ENCODE results near the gene TTC9B.

Gene TTC9B

DNA sequence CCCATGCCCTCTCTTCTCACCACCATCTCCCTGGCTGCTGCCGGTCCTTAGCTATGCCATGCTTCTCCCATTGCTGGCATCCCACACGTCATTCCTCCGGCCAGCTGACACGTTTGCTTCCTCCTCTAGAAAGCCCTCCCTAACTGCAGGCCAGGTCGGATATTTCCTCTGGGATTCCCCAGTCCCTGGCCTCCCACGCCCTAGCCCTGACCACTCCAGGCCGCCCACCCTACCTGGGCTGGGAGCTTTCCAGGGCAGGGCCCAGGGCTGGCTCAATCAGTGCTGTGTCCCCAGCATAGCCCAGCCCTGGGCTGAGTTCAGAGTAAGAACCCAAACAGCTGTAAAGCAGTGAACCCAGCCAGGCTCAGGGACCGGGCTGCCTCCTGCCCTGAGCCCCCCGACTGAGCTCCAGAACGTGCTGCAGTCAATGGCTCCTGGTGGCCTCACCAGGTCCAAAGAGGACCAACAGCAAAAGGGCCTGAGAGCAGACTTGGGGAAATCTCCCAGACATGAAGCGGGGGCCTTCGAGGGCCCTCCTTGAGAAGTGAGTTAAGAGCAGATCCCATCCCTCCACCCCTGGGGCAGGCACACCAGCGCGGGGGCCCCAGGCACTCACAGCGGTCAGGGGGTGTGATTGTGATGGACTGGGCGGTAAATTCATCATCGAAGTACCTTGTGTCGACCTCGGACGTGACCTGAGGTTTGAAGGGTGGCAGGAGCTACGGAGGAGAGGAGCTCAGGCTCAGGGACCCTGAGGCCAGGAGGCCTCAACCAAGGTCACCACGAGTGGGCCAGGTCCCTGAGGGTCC lies 16.4 kb upstream of the TTC9B start:
- Histone ChIP-seq H3K4me3 (ENCODE audit: low read length) (no peak overlapping the region), H2AK5ac (ENCODE audit: low read length) (no peak overlapping the region), H3K18ac (ENCODE audit: low read length) (no peak overlapping the region), H3K4me1 (ENCODE audit: control insufficient read depth, low read depth, low read length) (peaks cover 12% of the 10 kb centered on the region), H3K36me3 (ENCODE audit: control insufficient read depth, insufficient read depth, low read length) (peaks cover 2% of the 10 kb centered on the region), H3K79me2 (ENCODE audit: control insufficient read depth, insufficient read depth, low read length) (no peaks in the 10 kb centered on the region), H3K27ac (ENCODE audit: low read depth, low read length) (no peak overlapping the region), H3K23ac (ENCODE audit: low read length) (no peak overlapping the region), H2BK5ac (ENCODE audit: low read length) (no peak overlapping the region), H3K4me2 (ENCODE audit: low read length) (no peak overlapping the region), H3K56ac (ENCODE audit: low read length) (no peak overlapping the region), H2BK15ac (replicated peaks; ENCODE audit: low read depth) (no peak overlapping the region), H4K8ac (ENCODE audit: low read depth, low read length) (no peak overlapping the region), H2BK120ac (ENCODE audit: low read depth, low read length) (no peak overlapping the region), H3K27me3 (ENCODE audit: insufficient read depth, low read length, poor library complexity) (no peaks in the 10 kb centered on the region), H3K9ac (ENCODE audit: low read length) (no peak overlapping the region), H4K5ac (ENCODE audit: low read length) (no peak overlapping the region), H3K4ac (ENCODE audit: low read depth, low read length) (no peak overlapping the region), H3K79me1 (ENCODE audit: low read length) (no peaks in the 10 kb centered on the region)
- WGBS (ENCODE audit: extremely low coverage, insufficient coverage, low lambda C conversion rate) = no CpG with 5 or more reads among the region's 22 CpGs
- no peak for DNase-seq

DNA sequence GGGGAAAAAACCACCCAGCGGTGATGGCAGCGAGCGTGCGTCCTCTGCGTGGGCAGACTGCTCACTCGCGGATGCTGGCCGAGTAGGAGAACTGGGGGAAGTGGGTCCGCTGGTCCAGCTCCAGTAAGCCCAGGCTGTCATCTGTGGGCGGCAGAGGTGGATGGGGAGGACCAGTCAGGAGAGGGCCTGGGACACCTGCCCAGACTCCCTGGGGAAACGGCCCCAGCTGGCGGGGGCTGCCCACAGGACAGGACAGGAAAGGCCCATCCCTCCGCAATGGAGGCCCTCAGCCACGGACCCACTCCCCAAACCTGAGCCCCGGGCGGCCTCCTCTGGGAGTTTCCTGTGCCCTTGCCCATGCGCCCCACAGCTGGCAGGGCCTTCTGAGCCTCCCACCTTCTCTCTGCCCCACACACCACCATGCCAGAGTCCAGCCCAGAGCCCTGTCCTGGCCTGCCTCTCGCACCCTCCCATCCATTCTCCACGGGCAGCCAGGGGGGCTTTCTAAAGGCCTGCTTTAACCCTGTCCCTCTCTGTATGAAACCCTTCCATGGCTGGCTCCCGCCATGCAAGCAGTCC lies 15.7 kb upstream of the TTC9B start:
- H3K18ac ChIP-seq (ENCODE audit: low read length) = no peak overlapping the region
- H2BK15ac ChIP-seq (replicated peaks; ENCODE audit: low read depth) = no peak overlapping the region
- no peak overlapping the region for H3K9ac ChIP-seq (ENCODE audit: low read length)
- DNase-seq = no peak
- no peak overlapping the region for H2BK120ac ChIP-seq (ENCODE audit: low read depth, low read length)
- H3K56ac ChIP-seq (ENCODE audit: low read length) = no peak overlapping the region
- no peak overlapping the region for H3K4me2 ChIP-seq (ENCODE audit: low read length)
- H3K4me1 ChIP-seq (ENCODE audit: control insufficient read depth, low read depth, low read length) = peaks cover 12% of the 10 kb centered on the region
- no peaks in the 10 kb centered on the region for H3K27me3 ChIP-seq (ENCODE audit: insufficient read depth, low read length, poor library complexity)
- no peak overlapping the region for H3K4me3 ChIP-seq (ENCODE audit: low read length)
- peaks cover 2% of the 10 kb centered on the region for H3K36me3 ChIP-seq (ENCODE audit: control insufficient read depth, insufficient read depth, low read length)
- H3K23ac ChIP-seq (ENCODE audit: low read length) = no peak overlapping the region
- H3K27ac ChIP-seq (ENCODE audit: low read depth, low read length) = no peak overlapping the region
- H4K5ac ChIP-seq (ENCODE audit: low read length) = no peak overlapping the region
- no peaks in the 10 kb centered on the region for H3K79me1 ChIP-seq (ENCODE audit: low read length)
- H2BK5ac ChIP-seq (ENCODE audit: low read length) = no peak overlapping the region
- no peaks in the 10 kb centered on the region for H3K79me2 ChIP-seq (ENCODE audit: control insufficient read depth, insufficient read depth, low read length)
- no CpG with 5 or more reads among the region's 20 CpGs for WGBS (ENCODE audit: extremely low coverage, insufficient coverage, low lambda C conversion rate)
- no peak overlapping the region for H4K8ac ChIP-seq (ENCODE audit: low read depth, low read length)
- H2AK5ac ChIP-seq (ENCODE audit: low read length) = no peak overlapping the region
- no peak overlapping the region for H3K4ac ChIP-seq (ENCODE audit: low read depth, low read length)

DNA sequence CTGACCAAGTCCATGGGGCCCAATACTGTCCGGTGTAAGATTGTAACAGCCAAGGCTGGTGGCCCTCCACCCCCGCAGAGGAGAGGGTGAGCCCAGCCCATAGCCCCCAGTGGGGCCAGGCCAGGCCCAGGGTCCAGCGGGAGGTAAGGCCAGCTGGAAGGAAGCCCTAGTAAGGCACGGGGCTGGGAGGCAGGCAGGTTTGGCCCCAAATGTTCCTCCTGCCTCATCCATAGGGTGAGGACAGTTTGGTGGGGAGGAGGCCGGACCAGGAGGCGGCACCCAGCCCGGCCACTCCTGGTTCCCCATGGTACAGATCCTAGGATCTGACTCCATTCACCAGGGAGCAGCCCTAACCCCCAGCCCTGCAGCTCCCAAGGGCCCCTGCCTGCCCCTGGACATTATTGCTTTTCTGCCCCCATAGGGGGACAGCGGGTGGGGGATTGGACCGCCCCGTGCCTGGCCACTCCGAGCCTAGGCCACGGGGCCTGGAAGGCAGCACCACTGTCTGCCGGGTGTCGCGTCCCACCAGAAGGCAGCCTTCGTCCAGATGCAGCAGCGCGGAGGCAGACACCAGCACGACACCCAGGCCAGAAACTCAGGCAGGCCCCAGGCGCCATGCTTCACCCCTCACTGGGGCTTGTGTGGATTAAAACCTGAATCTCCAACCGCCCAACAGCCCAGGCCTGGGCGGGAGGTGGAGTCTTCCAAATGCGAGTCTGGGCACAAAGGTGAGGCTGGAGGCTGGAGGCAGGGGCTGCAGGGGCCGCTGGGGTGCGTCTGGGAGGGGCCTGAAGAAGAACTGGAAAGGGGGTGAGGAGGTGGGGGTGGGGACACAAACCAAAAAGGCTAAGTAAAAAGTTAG lies 15.0 kb upstream of the TTC9B start:
- DNase-seq = no peak
- H3K79me1 ChIP-seq (ENCODE audit: low read length) = no peaks in the 10 kb centered on the region
- H3K27ac ChIP-seq (ENCODE audit: low read depth, low read length) = no peak overlapping the region
- no peak overlapping the region for H2BK120ac ChIP-seq (ENCODE audit: low read depth, low read length)
- H2BK15ac ChIP-seq (replicated peaks; ENCODE audit: low read depth) = no peak overlapping the region
- no peak overlapping the region for H3K4ac ChIP-seq (ENCODE audit: low read depth, low read length)
- no peak overlapping the region for H3K56ac ChIP-seq (ENCODE audit: low read length)
- H3K4me2 ChIP-seq (ENCODE audit: low read length) = no peak overlapping the region
- H3K79me2 ChIP-seq (ENCODE audit: control insufficient read depth, insufficient read depth, low read length) = no peaks in the 10 kb centered on the region
- no peak overlapping the region for H4K5ac ChIP-seq (ENCODE audit: low read length)
- WGBS (ENCODE audit: extremely low coverage, insufficient coverage, low lambda C conversion rate) = no CpG with 5 or more reads among the region's 25 CpGs
- no peak overlapping the region for H3K9ac ChIP-seq (ENCODE audit: low read length)
- peaks cover 12% of the 10 kb centered on the region for H3K4me1 ChIP-seq (ENCODE audit: control insufficient read depth, low read depth, low read length)
- no peak overlapping the region for H3K18ac ChIP-seq (ENCODE audit: low read length)
- no peak overlapping the region for H3K23ac ChIP-seq (ENCODE audit: low read length)
- H2AK5ac ChIP-seq (ENCODE audit: low read length) = no peak overlapping the region
- H3K4me3 ChIP-seq (ENCODE audit: low read length) = no peak overlapping the region
- no peaks in the 10 kb centered on the region for H3K27me3 ChIP-seq (ENCODE audit: insufficient read depth, low read length, poor library complexity)
- H4K8ac ChIP-seq (ENCODE audit: low read depth, low read length) = no peak overlapping the region
- peaks cover 2% of the 10 kb centered on the region for H3K36me3 ChIP-seq (ENCODE audit: control insufficient read depth, insufficient read depth, low read length)
- H2BK5ac ChIP-seq (ENCODE audit: low read length) = no peak overlapping the region

DNA sequence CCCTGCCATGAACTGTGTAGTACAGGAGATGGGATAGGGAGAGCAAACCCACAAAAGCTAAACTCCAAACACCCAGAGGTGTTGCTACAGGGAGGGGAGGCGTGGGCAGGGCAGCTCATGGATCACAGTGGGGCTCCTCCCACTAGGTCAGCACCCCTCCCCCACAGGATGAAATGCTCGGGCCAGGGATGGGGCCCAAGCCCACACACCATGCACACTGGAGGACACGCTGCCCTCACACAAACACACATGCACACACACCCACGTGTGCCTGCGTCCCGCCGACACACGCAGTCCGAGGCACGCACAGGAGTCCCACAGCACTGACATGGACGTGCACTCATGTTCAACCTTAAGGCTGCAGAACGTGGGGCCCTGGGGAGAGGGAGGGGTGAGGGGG lies 14.3 kb upstream of the TTC9B start:
- Histone ChIP-seq H3K4me3 (ENCODE audit: low read length) (no peak overlapping the region), H3K9ac (ENCODE audit: low read length) (no peak overlapping the region), H2AK5ac (ENCODE audit: low read length) (no peak overlapping the region), H3K79me2 (ENCODE audit: control insufficient read depth, insufficient read depth, low read length) (no peaks in the 10 kb centered on the region), H4K5ac (ENCODE audit: low read length) (no peak overlapping the region), H4K8ac (ENCODE audit: low read depth, low read length) (no peak overlapping the region), H3K79me1 (ENCODE audit: low read length) (no peaks in the 10 kb centered on the region), H2BK15ac (replicated peaks; ENCODE audit: low read depth) (no peak overlapping the region), H3K27ac (ENCODE audit: low read depth, low read length) (no peak overlapping the region), H2BK120ac (ENCODE audit: low read depth, low read length) (no peak overlapping the region), H3K27me3 (ENCODE audit: insufficient read depth, low read length, poor library complexity) (no peaks in the 10 kb centered on the region), H3K4ac (ENCODE audit: low read depth, low read length) (no peak overlapping the region), H3K4me2 (ENCODE audit: low read length) (no peak overlapping the region), H3K18ac (ENCODE audit: low read length) (no peak overlapping the region), H3K23ac (ENCODE audit: low read length) (no peak overlapping the region), H3K36me3 (ENCODE audit: control insufficient read depth, insufficient read depth, low read length) (peaks cover 2% of the 10 kb centered on the region), H3K56ac (ENCODE audit: low read length) (peak overlapping the region; percentile 70), H3K4me1 (ENCODE audit: control insufficient read depth, low read depth, low read length) (peaks cover 12% of the 10 kb centered on the region), H2BK5ac (ENCODE audit: low read length) (no peak overlapping the region)
- WGBS (ENCODE audit: extremely low coverage, insufficient coverage, low lambda C conversion rate) = no CpG with 5 or more reads among the region's 12 CpGs
- DNase-seq = no peak

DNA sequence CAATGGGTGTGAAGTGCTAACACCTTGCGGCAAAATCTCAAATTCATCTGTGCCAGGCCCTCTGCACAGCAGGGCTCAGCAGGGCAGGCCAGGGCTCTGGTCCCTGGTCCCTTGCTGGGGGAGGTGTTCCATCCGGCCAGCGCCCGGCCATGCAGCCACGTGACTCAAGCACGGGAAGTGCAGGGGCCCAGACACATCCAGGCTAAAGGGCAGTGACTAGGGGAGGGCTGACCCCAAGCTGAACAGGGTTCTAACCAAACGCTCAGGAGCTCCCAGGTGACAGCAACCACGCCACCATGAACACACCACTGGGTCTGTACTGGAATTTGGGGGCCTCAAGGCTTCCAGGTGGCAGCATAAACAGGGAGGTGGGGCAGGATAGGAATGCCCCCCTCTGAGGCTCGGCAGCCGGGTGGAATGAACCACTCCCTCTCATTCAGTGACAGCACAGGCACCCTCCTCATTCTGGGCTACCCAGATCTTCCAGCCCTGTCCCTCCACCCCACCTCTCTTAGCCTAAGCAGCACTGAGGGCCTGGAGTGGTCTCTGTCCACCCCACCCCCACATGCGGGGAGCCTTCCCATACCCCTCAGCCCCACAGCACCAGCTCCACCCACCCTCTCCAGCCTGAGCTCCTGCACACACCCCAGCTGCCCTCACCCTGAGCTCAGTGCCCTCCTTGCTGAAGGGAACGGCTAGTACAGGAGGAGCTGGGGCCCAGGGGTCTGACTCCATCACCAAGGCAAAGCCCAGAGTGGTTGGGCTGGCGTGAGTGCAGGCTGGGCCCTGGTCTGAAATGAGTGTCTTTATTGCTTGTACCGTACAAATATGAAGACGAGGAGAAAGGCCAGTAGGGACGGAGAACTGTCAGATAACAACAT lies 13.6 kb upstream of the TTC9B start:
- Histone ChIP-seq H3K79me1 (ENCODE audit: low read length) (no peaks in the 10 kb centered on the region), H3K27ac (ENCODE audit: low read depth, low read length) (peak overlapping the region; percentile 6), H3K4me2 (ENCODE audit: low read length) (peak overlapping the region; percentile 8), H3K23ac (ENCODE audit: low read length) (no peak overlapping the region), H2AK5ac (ENCODE audit: low read length) (no peak overlapping the region), H3K56ac (ENCODE audit: low read length) (peak overlapping the region; percentile 68), H3K4me3 (ENCODE audit: low read length) (no peak overlapping the region), H4K8ac (ENCODE audit: low read depth, low read length) (no peak overlapping the region), H3K4ac (ENCODE audit: low read depth, low read length) (no peak overlapping the region), H2BK120ac (ENCODE audit: low read depth, low read length) (no peak overlapping the region), H3K18ac (ENCODE audit: low read length) (no peak overlapping the region), H3K27me3 (ENCODE audit: insufficient read depth, low read length, poor library complexity) (no peaks in the 10 kb centered on the region), H3K4me1 (ENCODE audit: control insufficient read depth, low read depth, low read length) (peaks cover 12% of the 10 kb centered on the region), H2BK15ac (replicated peaks; ENCODE audit: low read depth) (no peak overlapping the region), H3K36me3 (ENCODE audit: control insufficient read depth, insufficient read depth, low read length) (peaks cover 2% of the 10 kb centered on the region), H4K5ac (ENCODE audit: low read length) (no peak overlapping the region), H3K79me2 (ENCODE audit: control insufficient read depth, insufficient read depth, low read length) (no peaks in the 10 kb centered on the region), H2BK5ac (ENCODE audit: low read length) (peak overlapping the region; percentile 36), H3K9ac (ENCODE audit: low read length) (peak overlapping the region; percentile 9)
- peak; percentile 78 for DNase-seq
- no CpG with 5 or more reads among the region's 16 CpGs for WGBS (ENCODE audit: extremely low coverage, insufficient coverage, low lambda C conversion rate)

Measured in mesendoderm (in vitro differentiated cells).